GM12891 (cell line): ENCODE measurements around the gene VCX2.
"Not testable (repeated sequence)": the region's sequence is repeated elsewhere in the genome, so short reads cannot be mapped to it uniquely, and the experiment has no call there.

Source experiments
- DNase-seq: peaks from one replicate; pipeline ENCODE4 v3.0.0; 2011; ENCODE audit warnings: low spot score; ENCODE audit not compliant: insufficient read length
- FAIRE-seq: peaks from 2 replicates; lab custom pipeline; 2011; peaks lifted over from hg19 to GRCh38; lab: Jason Lieb, UNC
- PAX5 ChIP-seq: IDR thresholded peaks from 2 replicates; pipeline ENCODE4 v1.6.1; 2011; ENCODE audit warnings: low read length, moderate library complexity, mild to moderate bottlenecking; ENCODE audit not compliant: insufficient read depth, severe bottlenecking
- POLR2A ChIP-seq: IDR thresholded peaks from 2 replicates; pipeline ENCODE4 v1.6.1; 2011; ENCODE audit warnings: low read depth, low read length, control low read depth
- POLR2AphosphoS5 ChIP-seq: IDR thresholded peaks from 2 replicates; pipeline ENCODE4 v1.6.1; 2011; ENCODE audit warnings: low read depth, low read length, control low read depth
- POU2F2 ChIP-seq: IDR thresholded peaks from 2 replicates; pipeline ENCODE4 v1.6.1; 2011; ENCODE audit warnings: low read depth, mild to moderate bottlenecking, control low read depth, low read length, moderate library complexity
- SPI1 ChIP-seq: IDR thresholded peaks from 2 replicates; pipeline ENCODE4 v1.6.1; 2011; ENCODE audit warnings: low read depth, low read length, control low read depth
- TAF1 ChIP-seq: IDR thresholded peaks from 2 replicates; pipeline ENCODE4 v1.6.1; 2011; ENCODE audit warnings: low read depth, low read length, control low read depth

The VCX2 gene

DNA sequence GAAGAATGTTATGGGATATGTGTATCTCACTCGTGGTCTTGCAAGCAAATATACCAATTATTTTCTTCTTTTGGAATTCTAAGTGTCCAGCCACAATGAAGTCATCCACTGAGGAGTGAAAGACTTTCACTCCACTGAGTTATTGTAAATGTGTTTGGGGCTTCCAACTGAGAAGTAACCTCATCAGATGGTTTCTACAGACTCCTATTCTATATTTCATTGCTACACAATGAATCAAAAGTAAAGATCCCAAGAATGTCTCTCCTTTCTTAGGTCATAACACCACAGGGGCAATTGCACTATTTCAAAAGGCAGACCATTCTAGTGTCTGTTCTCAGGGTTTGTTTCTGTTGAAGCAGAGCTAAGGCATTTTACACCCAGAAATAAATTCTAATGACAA is 12.3 kb upstream of the VCX2 start:
- DNase-seq = no peak
- no peak for FAIRE-seq
- TF ChIP-seq PAX5 (no peak), POU2F2 (no peak), POLR2A (no peak), SPI1 (no peak), POLR2AphosphoS5 (no peak), TAF1 (no peak)

DNA sequence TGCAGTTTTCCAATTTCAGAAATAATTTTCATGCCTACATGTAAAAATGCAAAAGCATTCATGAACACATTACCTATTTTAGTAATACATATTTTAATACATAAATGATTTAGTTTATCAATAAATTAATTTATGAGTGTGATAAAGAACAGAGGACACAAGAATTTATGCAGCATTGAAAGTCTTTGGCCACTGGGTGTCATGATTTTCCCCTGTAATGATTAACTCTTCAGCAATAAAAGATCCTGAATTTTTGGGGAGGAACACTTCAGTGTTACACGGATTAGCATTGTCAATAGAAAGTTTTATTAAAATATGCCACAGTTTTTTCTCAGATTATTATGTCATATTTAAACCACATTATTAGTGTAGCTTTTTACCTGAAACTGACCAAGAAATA is 8.6 kb upstream of the VCX2 start:
- no peak for DNase-seq
- TF ChIP-seq POLR2AphosphoS5 (no peak), POLR2A (no peak), PAX5 (no peak), POU2F2 (no peak), SPI1 (no peak), TAF1 (no peak)
- no peak for FAIRE-seq

DNA sequence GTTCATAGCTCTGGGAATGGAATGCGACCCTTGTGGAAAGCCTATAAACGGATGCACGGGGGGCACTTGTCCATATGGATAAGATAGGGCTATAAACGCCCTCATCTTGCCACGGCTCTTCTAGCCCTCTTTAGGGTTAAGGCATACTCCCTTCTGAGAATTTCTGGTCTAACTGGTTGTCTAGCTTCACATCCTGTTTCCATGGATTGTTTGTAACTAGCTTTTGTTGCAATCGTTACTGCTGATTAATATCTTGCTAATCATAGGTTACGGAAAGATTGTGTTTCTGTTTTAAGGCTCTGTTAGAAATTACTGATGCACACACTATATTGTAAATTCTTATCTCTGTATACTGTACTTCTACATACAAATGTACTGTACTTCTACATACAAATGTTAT is 17.1 kb downstream of the VCX2 start:
- DNase-seq, FAIRE-seq: not testable (repeated sequence)

DNA sequence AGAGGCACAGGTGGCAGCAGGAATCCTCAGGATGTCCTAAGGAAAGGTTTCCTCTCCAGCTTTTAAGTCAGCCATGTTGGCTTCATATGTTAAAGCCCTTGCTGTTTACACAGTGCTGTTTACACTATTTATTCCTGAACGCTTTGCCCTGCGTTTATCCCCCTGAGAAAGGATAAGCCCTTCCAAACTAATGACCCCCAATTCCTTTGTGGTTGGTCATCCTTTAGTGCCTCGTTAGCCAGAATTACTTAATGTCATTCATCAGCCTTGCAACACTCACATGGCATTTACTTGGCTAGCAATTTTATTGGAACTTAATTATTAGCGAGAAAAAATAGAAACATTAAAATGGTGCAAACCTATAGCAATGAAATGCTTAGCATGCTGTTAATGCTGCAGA is 23.8 kb downstream of the VCX2 start:
- DNase-seq = no peak
- no peak for FAIRE-seq
- TF ChIP-seq POU2F2 = no peak
- no peak for TF ChIP-seq POLR2A
- TF ChIP-seq SPI1 = no peak
- TF ChIP-seq TAF1 = no peak
- no peak for TF ChIP-seq PAX5
- no peak for TF ChIP-seq POLR2AphosphoS5

DNA sequence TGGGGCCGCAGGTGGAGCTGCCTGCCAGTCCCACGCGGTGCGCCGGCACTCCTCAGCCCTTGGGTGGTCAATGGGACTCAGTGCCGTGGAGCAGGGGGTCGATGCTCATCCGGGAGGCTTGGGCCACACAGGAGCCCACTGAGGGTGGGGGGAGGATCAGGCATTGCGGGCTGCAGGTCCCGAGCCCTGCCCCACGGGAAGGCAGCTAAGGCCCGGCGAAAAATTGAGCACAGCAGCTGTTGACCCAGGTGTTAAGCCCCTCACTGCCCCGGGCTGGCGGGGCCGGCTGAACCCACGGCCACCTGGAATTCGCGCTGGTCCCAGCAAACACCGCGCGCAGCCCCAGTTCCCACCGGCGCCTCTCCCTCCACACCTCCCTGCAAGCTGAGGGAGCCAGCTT is 26.1 kb downstream of the VCX2 start:
- FAIRE-seq (no peak), DNase-seq (no peak)
- TF ChIP-seq SPI1 (no peak), POU2F2 (no peak), PAX5 (no peak), POLR2AphosphoS5 (no peak), POLR2A (no peak), TAF1 (no peak)

DNA sequence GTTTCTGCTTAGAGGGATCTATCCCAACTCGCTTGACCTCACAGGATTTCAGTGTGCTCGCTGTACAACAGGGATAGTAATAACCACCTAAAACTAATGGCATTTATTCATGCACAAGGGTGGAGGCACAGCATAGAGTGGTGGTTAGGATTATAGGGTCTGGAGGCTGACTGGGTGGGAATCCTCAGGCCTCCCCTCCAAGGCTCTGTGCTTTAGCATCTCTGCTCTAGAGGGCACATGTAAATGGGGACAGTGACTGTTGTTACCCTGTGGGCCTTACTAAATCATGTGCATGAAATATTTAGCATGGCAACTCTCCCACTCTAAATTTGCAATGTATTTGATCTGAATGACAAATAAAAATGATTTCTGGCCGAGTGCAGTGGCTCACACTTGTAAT is 29.2 kb downstream of the VCX2 start:
- FAIRE-seq (no peak), DNase-seq (no peak)
- TF ChIP-seq TAF1 (no peak), POU2F2 (no peak), POLR2A (no peak), SPI1 (no peak), POLR2AphosphoS5 (no peak), PAX5 (no peak)

DNA sequence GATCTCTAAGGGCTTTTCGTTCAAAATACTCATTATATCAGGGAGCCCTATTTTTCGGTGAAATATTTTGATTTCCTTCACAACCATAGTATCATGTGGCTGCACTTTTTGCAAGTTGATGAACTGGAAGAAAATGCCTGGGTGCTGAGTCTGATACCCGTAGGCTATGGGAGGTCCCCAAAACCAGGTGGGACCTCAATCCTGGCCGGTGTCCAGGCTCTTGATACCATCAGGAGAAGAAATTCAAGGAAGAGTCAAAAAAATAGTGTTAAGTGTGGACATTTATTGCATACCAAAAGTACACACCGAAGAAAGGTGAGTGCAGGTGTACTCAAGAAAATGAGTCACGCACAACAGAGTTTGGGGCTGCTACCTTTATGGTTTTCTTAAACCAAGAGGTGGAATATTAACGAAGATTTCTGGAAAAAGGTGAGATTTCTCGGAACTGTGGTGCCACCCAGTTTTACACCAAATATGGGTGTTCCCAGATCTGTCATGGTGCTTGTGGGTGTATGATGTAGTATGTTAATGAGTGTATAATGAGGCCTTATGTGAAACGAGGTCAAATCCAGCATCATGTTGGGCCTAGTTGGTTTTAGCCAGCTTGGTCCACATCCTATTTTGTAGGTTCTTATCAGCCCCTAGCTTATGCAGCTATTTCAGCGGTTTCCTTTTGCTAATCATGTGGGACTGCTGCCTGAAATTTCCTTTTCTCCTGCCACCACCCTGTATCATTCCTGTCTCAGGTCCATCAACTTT is 29.9 kb downstream of the VCX2 start:
- FAIRE-seq (no peak), DNase-seq (no peak)

DNA sequence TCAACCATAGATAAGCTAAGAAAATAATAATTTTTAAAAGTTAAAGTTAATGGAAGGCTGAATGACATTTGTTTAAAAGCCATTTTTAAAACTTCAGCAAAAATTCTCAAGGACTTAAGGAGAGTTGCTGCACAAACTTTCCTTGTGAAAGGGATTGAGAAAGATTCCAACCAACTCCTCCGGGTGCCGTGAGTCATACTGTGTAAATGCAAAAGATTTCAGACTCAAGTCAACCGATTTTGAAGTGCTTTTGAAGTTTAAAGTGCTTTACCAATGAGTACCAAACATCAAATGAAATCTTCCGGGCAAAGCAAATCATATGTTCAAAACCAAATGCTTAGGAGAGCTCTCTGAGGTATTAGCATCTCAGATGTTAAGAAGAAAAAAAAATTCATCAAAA is 31.4 kb downstream of the VCX2 start:
- DNase-seq (no peak), FAIRE-seq (no peak)
- TF ChIP-seq POLR2A = no peak
- TF ChIP-seq SPI1 = no peak
- no peak for TF ChIP-seq POLR2AphosphoS5
- TF ChIP-seq TAF1 = no peak
- no peak for TF ChIP-seq POU2F2
- TF ChIP-seq PAX5 = no peak

More for the DNA sequence above, 29.9 kb downstream of the VCX2 start:
- no peak for TF ChIP-seq POLR2AphosphoS5
- no peak for TF ChIP-seq POLR2A
- no peak for TF ChIP-seq SPI1
- TF ChIP-seq TAF1 = no peak
- no peak for TF ChIP-seq PAX5
- TF ChIP-seq POU2F2 = no peak

DNA sequence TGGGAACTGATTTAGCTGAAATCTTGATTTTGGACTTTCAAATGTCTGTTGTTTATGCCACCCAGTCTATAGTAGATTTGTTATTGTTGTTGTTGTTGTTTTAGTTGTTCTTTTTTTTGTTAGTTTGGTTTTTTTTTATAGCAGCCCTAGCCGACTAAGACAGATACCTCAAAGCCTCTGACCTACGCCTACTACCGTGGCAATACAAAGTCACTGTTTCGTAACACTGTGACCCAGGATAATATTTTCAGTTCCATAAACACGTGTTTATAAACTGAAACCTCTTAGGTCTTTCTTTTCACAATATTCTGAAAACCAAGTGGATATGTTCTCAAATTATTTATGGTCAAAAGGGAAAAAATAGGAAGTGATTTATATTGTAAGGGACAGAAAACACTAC is 32.8 kb downstream of the VCX2 start:
- FAIRE-seq = no peak
- TF ChIP-seq SPI1 = no peak
- TF ChIP-seq TAF1 = no peak
- no peak for TF ChIP-seq POU2F2
- TF ChIP-seq POLR2A = no peak
- no peak for TF ChIP-seq PAX5
- TF ChIP-seq POLR2AphosphoS5 = no peak

DNA sequence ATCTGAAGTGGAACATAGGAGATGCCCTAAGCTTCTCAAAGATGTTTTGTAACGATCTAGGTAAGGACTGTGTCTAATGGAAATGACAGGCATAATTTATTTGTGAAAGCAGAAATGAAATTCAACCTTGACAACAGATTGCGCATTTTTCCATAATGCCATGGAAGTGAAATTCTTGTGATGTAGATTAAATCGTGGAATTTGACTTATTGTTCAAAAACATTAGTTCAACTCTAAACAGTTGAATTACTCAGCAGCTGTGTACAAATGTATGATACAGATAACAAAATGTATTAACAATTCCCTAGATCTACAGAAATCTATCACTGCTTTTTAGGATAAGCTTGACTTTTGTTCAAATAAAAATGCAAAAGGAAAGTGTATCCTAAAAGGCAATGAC is 44.4 kb downstream of the VCX2 start:
- no peak for FAIRE-seq
- no peak for DNase-seq
- TF ChIP-seq SPI1 = no peak

More for the DNA sequence above, 32.8 kb downstream of the VCX2 start:
- no peak for DNase-seq

DNA sequence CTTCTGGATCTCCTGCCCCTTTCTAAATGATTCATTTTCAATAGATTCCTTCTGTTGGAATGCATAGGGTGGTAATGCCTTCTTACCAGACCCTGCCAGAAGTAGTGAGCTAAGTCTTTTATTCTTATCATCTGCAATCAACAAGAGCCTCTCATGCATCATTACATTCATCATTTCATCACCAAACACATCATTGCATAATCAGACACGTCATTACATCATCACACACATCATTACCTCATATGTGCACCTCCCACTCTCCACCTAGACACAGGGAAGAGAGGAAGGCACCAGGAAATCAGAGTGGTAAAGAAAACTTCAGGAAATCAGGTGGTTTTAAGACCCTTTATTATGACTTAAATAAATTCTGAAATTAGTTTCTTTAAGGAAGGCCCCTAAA is 45.0 kb downstream of the VCX2 start:
- DNase-seq (no peak), FAIRE-seq (no peak)
- no peak for TF ChIP-seq SPI1
- TF ChIP-seq POU2F2 = no peak
- no peak for TF ChIP-seq POLR2AphosphoS5
- no peak for TF ChIP-seq PAX5
